SW480 (cell line): Measurements from ENCODE around the gene SLC34A3.
"Not testable (repeated sequence)": the region's sequence is repeated elsewhere in the genome, so short reads cannot be mapped to it uniquely, and the experiment has no call there.

Experiments used
- DNase-seq: peaks from one replicate; pipeline ENCODE4 v3.0.0-alpha.2; 2016; ENCODE audit warnings: low spot score

The SLC34A3 gene

GRCh38 chr9:137241490-137242268, 11.0 kb downstream of the SLC34A3 start:
- DNase-seq, result no peak

DNA sequence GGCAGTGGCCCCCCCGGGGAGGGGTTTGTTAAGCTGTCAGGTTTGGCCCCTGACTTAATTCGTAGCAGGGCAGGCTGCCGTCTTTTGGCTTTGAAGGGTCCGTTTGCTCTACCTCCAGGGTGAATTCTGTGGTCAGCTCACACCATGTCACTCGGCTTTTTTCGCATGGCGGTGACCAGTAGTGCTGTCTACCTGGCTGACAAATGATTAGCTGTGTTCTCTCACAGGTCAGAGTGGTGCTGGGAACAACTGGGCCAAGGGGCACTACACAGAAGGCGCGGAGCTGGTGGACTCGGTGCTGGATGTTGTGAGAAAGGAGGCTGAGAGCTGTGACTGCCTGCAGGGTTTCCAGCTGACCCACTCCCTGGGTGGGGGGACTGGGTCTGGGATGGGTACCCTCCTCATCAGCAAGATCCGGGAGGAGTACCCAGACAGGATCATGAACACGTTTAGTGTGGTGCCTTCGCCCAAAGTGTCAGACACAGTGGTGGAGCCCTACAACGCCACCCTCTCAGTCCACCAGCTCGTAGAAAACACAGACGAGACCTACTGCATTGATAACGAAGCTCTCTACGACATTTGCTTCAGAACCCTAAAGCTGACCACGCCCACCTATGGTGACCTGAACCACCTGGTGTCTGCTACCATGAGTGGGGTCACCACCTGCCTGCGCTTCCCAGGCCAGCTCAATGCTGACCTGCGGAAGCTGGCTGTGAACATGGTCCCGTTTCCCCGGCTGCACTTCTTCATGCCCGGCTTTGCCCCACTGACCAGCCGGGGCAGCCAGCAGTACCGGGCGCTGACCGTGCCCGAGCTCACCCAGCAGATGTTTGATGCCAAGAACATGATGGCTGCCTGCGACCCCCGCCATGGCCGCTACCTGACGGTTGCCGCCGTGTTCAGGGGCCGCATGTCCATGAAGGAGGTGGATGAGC, 11.8 kb downstream of the SLC34A3 start:
- DNase-seq, result no peak

GRCh38 chr9:137243266-137243625, 12.5 kb downstream of the SLC34A3 start:
- not testable (repeated sequence) for DNase-seq

- no peak for DNase-seq
These were observed 13.2 kb downstream of the SLC34A3 start for GRCh38 chr9:137243626-137244485.

GRCh38 chr9:137244486-137245449, 14.1 kb downstream of the SLC34A3 start:
- DNase-seq, result no peak

DNA sequence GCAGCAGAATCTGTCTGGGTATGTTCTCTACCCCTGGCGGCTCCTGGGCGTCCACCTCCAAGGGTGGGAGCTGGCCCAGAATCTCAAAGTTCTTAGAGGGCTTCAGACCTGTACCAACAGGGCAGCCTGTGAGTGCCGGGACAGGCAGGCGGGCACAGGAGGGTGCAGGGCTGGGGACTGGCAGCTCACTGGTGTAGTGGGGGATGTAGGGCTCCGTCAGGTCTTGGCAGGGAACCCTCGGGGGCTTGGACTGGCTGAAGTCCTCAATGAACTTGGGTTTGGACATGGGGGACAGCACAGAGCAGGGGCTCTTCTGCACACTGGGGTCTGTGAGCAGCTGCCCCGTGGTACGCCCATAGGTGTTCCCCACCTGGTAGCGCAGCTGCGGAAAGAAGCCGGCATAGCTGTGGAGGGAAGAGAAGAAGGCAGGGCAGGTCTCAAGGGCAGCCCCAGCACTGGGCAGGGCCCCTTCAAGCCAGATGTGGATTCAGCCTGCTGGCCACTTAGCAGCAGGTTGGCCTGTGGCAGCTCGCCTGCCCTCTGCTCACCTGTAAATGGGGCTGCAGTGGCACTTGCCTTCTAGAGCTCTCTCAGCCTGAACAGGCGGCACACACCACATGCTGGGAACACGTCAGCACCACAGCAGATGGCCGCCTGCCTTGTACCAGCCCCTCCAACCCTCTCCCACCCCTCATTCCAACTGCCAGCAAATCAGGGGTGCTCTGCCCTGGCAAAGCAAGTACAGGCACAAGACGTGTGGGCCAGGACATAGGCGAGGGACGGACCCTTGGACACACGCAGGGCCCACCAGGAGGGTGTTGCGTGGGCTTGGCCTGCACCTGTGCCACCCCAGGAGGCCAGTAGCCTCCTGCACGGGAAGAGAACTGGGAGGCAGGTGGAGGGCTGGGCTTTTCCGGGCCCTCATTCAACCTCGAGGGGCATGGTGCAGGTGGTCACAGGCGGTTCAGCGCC, 15.0 kb downstream of the SLC34A3 start:
- DNase-seq, result no peak

GRCh38 chr9:137247135-137247915, 16.6 kb downstream of the SLC34A3 start:
- DNase-seq, result no peak

DNA sequence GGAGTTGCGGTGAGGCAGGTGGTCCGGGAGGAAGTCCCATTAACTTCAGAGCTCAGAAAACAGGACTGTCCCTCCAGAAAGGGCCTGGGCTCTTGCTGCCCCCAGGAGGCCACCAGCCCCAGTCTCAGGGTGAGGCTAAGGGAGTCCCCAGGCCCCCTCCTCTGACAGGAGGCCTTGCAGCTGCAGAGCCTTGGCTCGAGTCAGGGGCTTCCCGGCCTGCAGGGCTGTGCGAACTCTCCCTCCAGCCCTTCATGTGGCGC, 17.1 kb downstream of the SLC34A3 start:
- no peak for DNase-seq

DNA sequence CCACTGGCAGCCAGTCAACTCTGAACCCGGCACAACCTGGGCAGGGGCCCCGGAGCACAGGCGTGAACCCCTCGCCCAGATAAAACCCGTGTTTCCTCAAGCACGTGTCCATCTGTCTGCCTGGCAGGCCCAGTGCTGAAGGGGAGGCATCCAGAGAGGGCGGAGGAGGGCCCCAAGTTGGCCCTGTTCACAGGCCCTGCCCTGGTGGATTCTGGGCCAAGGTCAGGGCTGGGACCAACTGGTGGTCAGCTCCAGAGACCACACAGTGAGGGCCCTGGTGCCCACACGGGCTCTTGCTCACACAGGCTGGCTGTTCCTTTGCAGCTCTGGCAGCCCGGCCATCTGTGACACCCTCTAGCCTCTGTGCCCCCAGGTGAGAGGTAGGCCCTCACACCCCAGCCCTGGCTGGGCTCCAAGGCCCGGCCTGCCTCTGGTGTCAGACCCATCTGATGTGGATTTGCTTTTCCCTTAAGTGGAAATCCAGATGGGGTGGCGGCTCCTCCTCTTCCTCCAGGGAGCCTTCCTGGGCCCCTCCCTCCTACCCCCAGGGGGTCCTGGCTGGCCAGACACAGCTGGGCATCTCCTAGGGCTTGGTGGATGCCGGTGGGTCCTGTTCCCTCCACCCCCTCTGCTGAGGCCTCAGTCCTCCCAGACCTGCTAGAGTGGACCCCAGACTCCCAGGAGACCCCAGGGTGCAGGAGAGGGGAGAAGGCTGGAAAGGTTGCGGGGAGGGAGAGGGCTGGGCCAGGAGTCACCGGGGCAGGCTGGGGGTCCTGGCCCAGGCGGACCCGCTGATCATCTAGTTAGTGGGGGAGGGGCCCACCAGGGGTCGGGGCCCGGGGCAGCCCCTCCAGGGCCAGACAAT, 19.9 kb downstream of the SLC34A3 start:
- DNase-seq, result no peak

GRCh38 chr9:137251194-137251461, 20.4 kb downstream of the SLC34A3 start, which contains the start of gene STPG3:
STPG3 (plus strand) TSS chr9:137251286; CDS start chr9:137251287, 1 bp downstream.
- no peak for DNase-seq

DNA sequence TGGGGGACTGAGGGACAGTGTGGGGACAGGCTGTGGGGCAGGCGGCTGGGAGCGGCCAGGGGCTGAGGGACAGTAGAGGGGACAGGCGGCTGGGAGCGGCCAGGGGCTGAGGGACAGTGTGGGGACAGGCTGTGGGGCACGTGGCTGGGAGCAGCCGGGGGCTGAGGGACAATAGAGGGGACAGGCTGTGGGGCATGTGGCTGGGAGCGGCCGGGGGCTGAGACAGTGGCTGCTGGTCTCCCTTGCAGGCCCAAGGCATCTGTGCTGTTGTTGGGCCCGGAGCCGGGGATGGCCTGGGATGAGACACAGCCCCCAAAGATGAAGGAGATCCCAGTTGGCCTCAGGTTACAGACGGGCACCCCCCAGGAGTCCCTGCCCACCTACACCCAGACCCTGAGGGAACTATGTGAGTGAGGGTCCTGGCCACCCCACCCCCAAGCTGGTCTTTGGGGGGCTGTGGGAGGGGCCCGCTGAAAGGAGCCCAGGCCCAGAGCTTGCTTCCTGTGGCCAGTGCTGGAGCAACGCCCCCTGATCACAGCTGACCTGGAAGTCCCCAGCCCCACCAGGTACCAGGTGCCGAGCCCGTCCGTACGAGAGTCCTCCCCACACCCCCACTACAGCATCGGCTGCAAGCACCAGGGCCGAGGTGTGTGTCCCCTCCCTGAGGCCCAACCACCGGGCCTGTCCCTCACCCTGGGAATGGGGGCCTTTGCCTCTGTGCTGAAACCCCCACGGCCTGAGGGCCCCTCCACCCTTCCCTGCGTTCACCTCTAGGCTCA, 21.0 kb downstream of the SLC34A3 start:
- no peak for DNase-seq

GRCh38 chr9:137252555-137253506, 22.1 kb downstream of the SLC34A3 start:
- no peak for DNase-seq

GRCh38 chr9:137253717-137254623, 23.3 kb downstream of the SLC34A3 start:
- no peak for DNase-seq

GRCh38 chr9:137254624-137255447, 24.1 kb downstream of the SLC34A3 start, which contains the start of gene NELFB:
NELFB (plus strand) TSS chr9:137255327.
- DNase-seq, result peak; percentile 72
